Neural cell (in vitro differentiated cells): ENCODE data around the gene KIF14.

Experiments used
- EZH2 ChIP-seq: fragments of 200-600, 300-800 bp; shearing (Covaris generic), sonication (generic); IDR thresholded peaks from 2 replicates; pipeline ENCODE4 v1.6.1; 2014; ENCODE audit warnings: antibody characterized with exemption, low read length, borderline replicate concordance, mild to moderate bottlenecking; ENCODE audit not compliant: insufficient read depth, poor library complexity, severe bottlenecking
- TF ChIP-seq, protein P1 (sequence below): fragments of 450-650 bp; IDR thresholded peaks from 2 replicates; pipeline ENCODE4 v1.5.1; 2014; ENCODE audit warnings: antibody characterized with exemption, mild to moderate bottlenecking, moderate library complexity; ENCODE audit not compliant: poor library complexity, severe bottlenecking
- TF ChIP-seq, protein P2 (sequence below): IDR thresholded peaks from 2 replicates; pipeline ENCODE4 v1.6.1; 2012; ENCODE audit warnings: borderline replicate concordance

- TF ChIP-seq, protein P1, sequence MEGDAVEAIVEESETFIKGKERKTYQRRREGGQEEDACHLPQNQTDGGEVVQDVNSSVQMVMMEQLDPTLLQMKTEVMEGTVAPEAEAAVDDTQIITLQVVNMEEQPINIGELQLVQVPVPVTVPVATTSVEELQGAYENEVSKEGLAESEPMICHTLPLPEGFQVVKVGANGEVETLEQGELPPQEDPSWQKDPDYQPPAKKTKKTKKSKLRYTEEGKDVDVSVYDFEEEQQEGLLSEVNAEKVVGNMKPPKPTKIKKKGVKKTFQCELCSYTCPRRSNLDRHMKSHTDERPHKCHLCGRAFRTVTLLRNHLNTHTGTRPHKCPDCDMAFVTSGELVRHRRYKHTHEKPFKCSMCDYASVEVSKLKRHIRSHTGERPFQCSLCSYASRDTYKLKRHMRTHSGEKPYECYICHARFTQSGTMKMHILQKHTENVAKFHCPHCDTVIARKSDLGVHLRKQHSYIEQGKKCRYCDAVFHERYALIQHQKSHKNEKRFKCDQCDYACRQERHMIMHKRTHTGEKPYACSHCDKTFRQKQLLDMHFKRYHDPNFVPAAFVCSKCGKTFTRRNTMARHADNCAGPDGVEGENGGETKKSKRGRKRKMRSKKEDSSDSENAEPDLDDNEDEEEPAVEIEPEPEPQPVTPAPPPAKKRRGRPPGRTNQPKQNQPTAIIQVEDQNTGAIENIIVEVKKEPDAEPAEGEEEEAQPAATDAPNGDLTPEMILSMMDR, result no peak
- TF ChIP-seq, protein P2, sequence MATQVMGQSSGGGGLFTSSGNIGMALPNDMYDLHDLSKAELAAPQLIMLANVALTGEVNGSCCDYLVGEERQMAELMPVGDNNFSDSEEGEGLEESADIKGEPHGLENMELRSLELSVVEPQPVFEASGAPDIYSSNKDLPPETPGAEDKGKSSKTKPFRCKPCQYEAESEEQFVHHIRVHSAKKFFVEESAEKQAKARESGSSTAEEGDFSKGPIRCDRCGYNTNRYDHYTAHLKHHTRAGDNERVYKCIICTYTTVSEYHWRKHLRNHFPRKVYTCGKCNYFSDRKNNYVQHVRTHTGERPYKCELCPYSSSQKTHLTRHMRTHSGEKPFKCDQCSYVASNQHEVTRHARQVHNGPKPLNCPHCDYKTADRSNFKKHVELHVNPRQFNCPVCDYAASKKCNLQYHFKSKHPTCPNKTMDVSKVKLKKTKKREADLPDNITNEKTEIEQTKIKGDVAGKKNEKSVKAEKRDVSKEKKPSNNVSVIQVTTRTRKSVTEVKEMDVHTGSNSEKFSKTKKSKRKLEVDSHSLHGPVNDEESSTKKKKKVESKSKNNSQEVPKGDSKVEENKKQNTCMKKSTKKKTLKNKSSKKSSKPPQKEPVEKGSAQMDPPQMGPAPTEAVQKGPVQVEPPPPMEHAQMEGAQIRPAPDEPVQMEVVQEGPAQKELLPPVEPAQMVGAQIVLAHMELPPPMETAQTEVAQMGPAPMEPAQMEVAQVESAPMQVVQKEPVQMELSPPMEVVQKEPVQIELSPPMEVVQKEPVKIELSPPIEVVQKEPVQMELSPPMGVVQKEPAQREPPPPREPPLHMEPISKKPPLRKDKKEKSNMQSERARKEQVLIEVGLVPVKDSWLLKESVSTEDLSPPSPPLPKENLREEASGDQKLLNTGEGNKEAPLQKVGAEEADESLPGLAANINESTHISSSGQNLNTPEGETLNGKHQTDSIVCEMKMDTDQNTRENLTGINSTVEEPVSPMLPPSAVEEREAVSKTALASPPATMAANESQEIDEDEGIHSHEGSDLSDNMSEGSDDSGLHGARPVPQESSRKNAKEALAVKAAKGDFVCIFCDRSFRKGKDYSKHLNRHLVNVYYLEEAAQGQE, result no peak
- no peak for TF ChIP-seq EZH2
Measured at GRCh38 chr1:200631375-200631774, 10.8 kb upstream of the KIF14 start.
